Midbrain (tissue), 1 donor: Measurements from ENCODE around the gene CCDC124.
A peak's percentile ranks its signal among the peaks of the same experiment; 100 is the strongest.

ENCODE experiments used
- DNase-seq: peaks from one replicate; lab custom pipeline; 2025; lab: John Stamatoyannopoulos, UW

CCDC124 gene

GRCh38 chr19:17936379-17936778 lies 3.6 kb downstream of the CCDC124 start:
- no peak for DNase-seq

- DNase-seq, result no peak
These were observed 4.6 kb downstream of the CCDC124 start for GRCh38 chr19:17937371-17937900.

- peak; percentile 77 for DNase-seq
These were observed 5.5 kb downstream of the CCDC124 start for GRCh38 chr19:17938092-17938845.

GRCh38 chr19:17942181-17942580 lies 9.4 kb downstream of the CCDC124 start:
- no peak for DNase-seq

DNA sequence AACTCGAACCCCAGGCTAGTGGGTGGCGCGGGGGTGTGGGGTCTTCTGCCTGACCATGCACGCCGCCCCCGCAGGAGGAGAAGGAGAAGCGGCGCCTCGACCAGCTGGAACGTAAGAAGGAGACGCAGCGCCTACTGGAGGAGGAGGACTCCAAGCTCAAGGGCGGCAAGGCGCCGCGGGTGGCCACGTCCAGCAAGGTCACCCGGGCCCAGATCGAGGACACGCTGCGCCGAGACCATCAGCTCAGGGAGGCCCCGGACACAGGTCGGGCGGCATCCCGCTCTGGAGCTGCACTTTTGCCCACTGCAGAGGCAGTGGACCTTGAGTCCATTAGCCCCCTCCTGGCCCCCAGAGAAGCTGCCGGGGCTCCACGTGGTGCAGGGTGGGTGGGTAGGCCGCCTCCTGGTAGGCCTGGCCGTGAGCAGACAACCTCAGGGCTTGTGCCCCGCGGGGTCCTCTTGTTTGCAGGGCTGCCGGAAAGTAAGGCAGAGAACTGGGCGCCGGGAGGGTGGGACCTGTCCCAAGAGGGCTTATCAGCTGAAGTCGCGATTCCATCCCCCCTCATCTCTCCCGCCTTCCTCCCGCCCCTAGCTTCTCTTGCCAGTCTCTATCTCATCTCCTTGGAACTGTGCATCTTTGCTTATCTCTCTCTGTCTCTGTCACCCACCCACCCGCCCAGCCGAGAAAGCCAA lies 9.9 kb downstream of the CCDC124 start:
- DNase-seq, result no peak

DNA sequence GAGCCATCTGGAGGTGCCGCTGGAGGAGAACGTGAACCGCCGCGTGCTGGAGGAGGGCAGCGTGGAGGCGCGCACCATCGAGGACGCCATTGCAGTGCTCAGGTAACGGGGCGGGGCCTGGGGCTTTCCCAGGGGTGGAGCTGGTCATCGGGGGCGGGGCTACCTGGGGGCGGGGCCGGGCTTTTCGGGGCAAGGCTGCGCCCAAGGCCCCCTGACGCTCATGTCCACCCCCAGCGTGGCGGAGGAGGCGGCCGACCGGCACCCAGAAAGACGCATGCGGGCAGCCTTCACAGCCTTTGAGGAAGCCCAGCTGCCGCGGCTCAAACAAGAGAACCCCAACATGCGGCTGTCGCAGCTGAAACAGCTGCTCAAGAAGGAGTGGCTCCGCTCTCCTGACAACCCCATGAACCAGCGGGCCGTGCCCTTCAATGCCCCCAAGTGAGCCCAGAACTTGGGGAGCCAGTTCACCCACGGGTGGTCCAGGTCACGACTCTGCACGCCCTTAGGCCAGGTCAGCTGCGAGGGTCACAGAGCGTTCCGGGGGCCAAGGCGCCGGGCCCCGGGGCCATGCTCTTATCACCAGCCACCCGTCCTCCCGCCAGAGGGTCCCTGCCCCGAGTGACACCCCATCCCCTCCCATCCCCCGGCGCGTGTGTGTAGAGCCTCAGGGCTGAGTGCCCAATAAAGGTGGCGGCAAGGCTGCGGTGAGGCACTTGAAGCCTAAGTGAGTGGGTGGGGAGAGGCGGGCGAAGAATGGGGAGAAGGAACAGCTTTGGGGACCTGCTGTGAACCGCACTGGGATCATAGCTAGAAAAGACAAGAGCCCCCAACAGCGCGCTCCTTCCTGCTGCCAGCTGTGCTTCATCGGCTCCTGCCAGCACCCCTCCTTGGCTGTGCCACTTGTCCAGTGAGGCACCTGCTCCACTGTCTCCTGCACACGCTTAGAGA lies 10.7 kb downstream of the CCDC124 start:
- no peak for DNase-seq

DNA sequence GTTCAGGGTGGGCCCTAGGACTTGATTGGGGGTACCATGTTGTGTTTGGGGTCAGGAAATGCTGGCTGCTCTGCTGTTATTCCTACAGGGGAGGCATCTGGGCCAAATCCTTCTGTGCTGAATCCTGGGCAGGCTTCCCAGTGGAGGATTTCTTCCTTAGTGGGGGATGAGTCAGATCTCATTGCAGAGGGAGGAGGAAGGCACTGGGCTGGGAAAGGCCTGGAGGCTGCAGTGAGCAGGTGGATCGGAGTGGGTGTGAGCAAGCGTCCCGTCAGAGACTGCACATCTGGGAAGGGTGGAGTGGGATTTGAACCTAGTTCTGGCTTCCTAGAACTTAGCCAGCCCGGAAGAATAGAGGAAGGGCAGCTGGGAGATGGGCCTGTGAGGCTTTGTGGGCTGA lies 11.5 kb downstream of the CCDC124 start:
- no peak for DNase-seq

- DNase-seq, result no peak
These were observed 14.4 kb downstream of the CCDC124 start for GRCh38 chr19:17946965-17947784.

DNA sequence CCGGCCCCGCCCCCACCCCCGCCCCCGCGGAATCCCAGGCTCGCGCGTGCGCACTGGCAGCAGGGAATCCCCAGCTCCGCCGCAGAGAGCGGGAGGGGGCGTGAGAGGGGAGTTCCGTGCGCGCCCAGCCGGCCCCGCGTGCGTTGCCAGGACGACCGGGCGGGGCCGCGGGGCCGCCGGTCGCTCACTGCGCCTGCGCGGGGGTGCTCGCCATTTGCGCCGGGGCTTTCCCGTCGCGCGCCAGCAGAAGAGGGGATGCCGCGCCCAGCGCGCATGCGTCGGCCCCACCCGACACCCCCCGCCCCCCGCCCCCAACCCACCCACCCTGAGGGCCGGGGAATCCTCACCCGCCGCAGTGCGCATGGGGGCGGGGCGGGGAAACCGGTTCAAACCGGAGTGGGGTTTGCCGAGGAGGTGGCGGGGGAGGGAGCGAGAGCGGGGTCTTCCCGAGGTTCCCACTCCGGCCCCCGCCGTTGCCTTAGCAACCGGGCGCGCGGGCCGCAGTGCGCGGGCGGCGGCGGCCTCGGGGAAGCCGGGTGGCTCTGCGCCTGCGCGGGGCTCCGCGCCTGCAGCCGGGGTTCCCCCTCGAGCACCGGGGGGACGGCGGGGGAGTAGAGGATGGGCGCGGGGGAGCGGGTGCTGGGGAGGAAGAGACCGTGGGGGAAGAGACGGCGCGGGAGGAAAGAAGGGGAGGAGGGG lies 15.1 kb downstream of the CCDC124 start:
- DNase-seq, result peak; percentile 95

DNA sequence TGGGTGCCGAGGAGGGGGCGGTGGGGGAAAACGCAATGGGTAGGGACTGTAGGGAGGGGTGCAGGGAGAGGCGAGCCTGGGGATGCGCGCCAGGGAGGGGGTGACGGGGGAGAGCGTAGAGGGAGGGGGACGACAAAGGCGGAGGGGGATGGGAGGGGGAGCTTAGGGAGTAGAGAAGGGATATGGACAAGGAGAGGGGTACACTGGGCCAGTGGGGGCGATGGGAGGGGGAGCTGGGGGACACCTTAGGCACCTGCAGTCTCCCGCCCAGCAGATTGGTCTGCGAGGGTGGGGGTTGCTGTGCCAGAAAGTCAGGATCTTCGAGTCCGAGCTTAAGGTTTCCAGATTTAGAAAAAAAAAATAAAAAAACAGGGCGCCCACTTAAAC lies 15.7 kb downstream of the CCDC124 start:
- no peak for DNase-seq

DNA sequence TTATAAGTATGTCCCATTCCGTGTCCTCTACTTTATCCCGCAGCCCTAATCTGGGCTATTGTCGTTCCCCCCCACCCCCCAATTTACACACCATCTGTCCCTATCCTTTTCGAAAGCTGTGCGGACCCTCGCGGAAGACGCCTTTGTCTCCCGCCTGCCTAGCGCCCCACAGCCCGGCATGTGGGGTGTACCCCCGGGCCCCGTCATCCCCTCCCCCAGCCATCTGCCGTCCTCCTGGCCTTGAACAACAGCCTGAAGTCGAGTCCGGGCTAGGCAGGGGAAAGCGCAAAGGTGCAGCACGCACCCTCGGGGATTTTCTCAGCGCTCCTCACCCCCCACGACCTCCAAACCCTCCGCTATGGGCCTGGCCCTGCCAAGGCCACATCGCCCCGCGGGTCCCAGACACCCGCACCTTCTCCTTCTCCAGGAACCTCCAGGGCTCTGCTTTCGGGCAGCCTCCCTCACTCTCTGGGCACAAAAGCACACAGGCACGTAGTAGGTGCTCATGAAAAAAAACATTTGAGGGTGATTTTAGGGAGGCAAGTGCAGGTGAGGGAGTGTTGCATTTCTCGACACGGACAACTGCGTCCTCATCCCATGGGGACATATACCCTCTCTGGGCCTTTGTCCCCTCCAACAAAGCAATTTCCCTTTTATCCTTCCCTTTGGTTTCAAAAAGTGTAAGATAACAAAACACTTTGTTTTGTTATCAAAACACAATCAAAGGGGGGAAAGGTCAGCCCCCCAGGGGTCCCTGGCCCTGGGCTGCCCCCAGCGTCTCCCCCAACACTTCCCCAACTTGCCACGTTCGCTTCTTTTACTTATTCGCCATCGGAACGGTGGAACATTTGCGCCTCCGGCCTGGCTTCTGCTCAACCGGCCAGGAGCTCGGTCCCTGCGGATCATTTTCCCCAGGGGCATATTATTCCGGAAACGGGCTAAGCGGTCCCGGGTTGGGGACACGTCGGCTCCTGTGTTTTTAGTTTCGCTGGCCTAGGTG lies 16.4 kb downstream of the CCDC124 start:
- no peak for DNase-seq

DNA sequence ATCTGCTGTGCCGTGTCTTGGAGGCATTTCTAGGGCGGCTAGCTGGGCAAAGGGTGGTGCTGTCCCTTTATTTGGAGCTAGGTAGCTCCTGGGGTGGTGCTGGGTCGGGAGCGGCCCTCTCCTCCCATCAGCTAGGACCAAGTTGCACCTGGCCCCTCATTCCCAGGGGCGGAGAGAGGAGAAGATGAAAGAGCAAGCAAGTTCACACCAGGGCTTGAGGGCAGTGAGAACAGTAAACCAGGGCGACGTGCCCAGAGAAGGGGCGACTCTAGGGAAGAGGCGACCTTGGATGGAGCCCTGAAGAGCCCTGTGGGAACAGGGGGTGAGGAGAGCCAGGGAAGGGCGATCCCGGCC lies 17.1 kb downstream of the CCDC124 start:
- no peak for DNase-seq

- DNase-seq, result no peak
These were observed 17.7 kb downstream of the CCDC124 start for GRCh38 chr19:17950310-17951156.

DNA sequence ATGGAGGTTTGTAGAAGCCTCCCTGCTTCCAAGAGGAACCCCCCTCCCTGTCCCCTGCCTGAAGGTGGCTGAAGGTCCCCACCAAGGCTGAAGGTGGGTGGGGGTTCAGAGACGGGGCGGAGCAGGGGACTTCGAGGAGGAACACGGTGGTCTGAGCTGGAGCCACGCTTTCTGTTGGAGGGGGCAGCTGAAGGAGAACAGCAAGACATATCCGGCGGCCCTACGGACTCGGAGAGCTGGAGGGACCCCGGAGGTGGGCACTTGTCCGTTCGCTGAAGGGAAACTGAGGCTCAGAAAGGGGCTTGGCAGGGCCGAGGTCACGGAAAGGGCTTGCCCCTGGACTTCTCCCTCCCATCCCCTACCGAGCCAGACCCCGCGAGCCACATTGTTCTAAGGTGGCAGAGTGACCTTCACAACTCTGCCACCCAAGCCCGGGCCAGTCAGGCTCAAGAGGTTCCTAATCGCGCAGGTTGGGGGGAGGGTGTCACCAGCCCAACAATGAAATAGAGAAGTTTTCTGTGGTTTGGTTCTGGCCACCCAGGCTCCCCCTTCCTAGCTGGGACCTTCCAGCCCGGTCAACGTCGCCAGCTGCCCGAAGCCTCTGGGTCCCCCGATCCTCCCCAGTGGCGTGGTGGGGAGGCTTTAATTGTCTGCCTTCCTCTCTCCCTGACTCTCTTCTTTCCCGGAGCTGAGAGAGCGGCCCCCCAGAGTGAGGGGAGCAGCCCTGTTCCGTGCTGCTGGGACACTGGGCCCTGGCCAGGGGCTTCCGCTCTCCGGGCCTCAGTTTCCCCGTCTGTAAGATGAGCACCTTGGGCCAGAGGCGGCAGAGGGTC lies 18.6 kb downstream of the CCDC124 start:
- DNase-seq, result no peak

GRCh38 chr19:17951990-17952976 lies 19.5 kb downstream of the CCDC124 start:
- DNase-seq, result no peak

GRCh38 chr19:17953316-17953801 lies 20.5 kb downstream of the CCDC124 start:
- no peak for DNase-seq
